Measurements from ENCODE around the gene CELA3A.

CELA3A gene

GRCh38 chr1:22043198-22043769, 41.8 kb downstream of the CELA3A start (continued):
- TF ChIP-seq SP2 (tag by site-specific recombination; IDR thresholded peaks at IDR 0.05) (no peak), ZNF416 (tag by site-specific recombination; IDR thresholded peaks at IDR 0.05) (no peak), PRDM6 (tag by site-specific recombination; IDR thresholded peaks at IDR 0.05) (no peak), ZNF157 (tag by site-specific recombination; IDR thresholded peaks at IDR 0.05) (no peak), ZNF146 (tag by site-specific recombination; IDR thresholded peaks at IDR 0.05) (no peak), TSHZ1 (tag by site-specific recombination; IDR thresholded peaks at IDR 0.05; ENCODE audit: borderline replicate concordance) (no peak)

GRCh38 chr1:22044690-22045420, 43.4 kb downstream of the CELA3A start:
- Histone ChIP-seq H3K36me3 (ENCODE audit: control insufficient read depth in 2 of 2, insufficient read depth in 1 of 2, low read length in 2 of 2) (no peaks in the 10 kb centered on the region), H3K4me1 (ENCODE audit: control insufficient read depth, insufficient read depth, low read length) (no peaks in the 10 kb centered on the region; the same call in 1 of the 2 replicates), H3K9me3 (ENCODE audit: control insufficient read depth, insufficient read depth, low read depth, low read length) (no peaks in the 10 kb centered on the region), H3K4me3 (ENCODE audit: low read depth, low read length) (no peak overlapping the region), H3K27ac (ENCODE audit: extremely low read depth, low read depth, low read length) (no peak overlapping the region)
- CTCF ChIA-PET: no interaction called here
- POLR2A ChIA-PET: no interaction called here
- TF ChIP-seq ZBTB44 (tag by site-specific recombination; IDR thresholded peaks at IDR 0.05) (no peak), PATZ1 (tag by site-specific recombination; IDR thresholded peaks at IDR 0.05) (no peak), ZNF585B (tag by site-specific recombination; IDR thresholded peaks at IDR 0.05) (no peak), PBX3 (CRISPR knock-in tag; IDR thresholded peaks at IDR 0.05) (no peak), BCL11B (tag by site-specific recombination; IDR thresholded peaks at IDR 0.05; ENCODE audit: low read depth) (no peak), ZFP37 (tag by site-specific recombination; IDR thresholded peaks at IDR 0.05) (no peak), ZNF404 (tag by site-specific recombination; IDR thresholded peaks at IDR 0.05) (no peak), ZNF302 (tag by site-specific recombination; IDR thresholded peaks at IDR 0.05; ENCODE audit: low read depth) (no peak), ZNF221 (tag by site-specific recombination; IDR thresholded peaks at IDR 0.05; ENCODE audit: borderline replicate concordance) (no peak), ZNF148 (tag by site-specific recombination; IDR thresholded peaks at IDR 0.05; ENCODE audit: borderline replicate concordance) (no peak), ZNF2 (tag by site-specific recombination; IDR thresholded peaks at IDR 0.05) (no peak), ZNF701 (tag by site-specific recombination; IDR thresholded peaks at IDR 0.05) (no peak), ZNF621 (tag by site-specific recombination; IDR thresholded peaks at IDR 0.05) (no peak)

All from HEK293 (cell line).